IPS-20b (cell line): Measurements from ENCODE around the gene TAS1R3.

Experiments
- H3K27ac ChIP-seq: one replicate; pipeline ENCODE4 v1.5.1; 2013; ENCODE audit warnings: low read length
- H3K27me3 ChIP-seq: 2 replicates; pipeline ENCODE4 v1.6.1; 2013; ENCODE audit warnings: mild to moderate bottlenecking, low read length, inconsistent platforms; ENCODE audit not compliant: insufficient read depth
- H3K36me3 ChIP-seq: 2 replicates; pipeline ENCODE4 v1.6.1; 2013; ENCODE audit warnings: low read depth, mild to moderate bottlenecking, inconsistent platforms, low read length, moderate library complexity; ENCODE audit not compliant: insufficient read depth
- H3K4me1 ChIP-seq: 2 replicates; pipeline ENCODE4 v1.6.1; 2013; ENCODE audit warnings: mild to moderate bottlenecking, control low read depth, inconsistent platforms, low read length, moderate library complexity; ENCODE audit not compliant: insufficient read depth
- H3K4me3 ChIP-seq: 2 replicates; pipeline ENCODE4 v1.5.1; 2013; ENCODE audit warnings: mild to moderate bottlenecking, low read length, inconsistent platforms
- H3K9ac ChIP-seq: 2 replicates; pipeline ENCODE4 v1.6.1; 2013; ENCODE audit warnings: low read depth, mild to moderate bottlenecking, inconsistent platforms, low read length, moderate library complexity
- H3K9me3 ChIP-seq: 2 replicates; pipeline ENCODE4 v1.6.1; 2013; ENCODE audit warnings: mild to moderate bottlenecking, low read depth, low read length, inconsistent platforms; ENCODE audit not compliant: insufficient read depth

Gene TAS1R3

GRCh38 chr1:1332774-1333480 is 1.8 kb downstream of the TAS1R3 start:
- Histone ChIP-seq H3K4me1 (no peaks in the 10 kb centered on the region), H3K36me3 (0 out of 2 replicates have a peak, but pooled peaks cover 5% of the 10 kb centered on the region), H3K27me3 (no peaks in the 10 kb centered on the region), H3K9me3 (no peaks in the 10 kb centered on the region), H3K27ac (no peak overlapping the region), H3K9ac (no peak overlapping the region), H3K4me3 (no peak overlapping the region)

DNA sequence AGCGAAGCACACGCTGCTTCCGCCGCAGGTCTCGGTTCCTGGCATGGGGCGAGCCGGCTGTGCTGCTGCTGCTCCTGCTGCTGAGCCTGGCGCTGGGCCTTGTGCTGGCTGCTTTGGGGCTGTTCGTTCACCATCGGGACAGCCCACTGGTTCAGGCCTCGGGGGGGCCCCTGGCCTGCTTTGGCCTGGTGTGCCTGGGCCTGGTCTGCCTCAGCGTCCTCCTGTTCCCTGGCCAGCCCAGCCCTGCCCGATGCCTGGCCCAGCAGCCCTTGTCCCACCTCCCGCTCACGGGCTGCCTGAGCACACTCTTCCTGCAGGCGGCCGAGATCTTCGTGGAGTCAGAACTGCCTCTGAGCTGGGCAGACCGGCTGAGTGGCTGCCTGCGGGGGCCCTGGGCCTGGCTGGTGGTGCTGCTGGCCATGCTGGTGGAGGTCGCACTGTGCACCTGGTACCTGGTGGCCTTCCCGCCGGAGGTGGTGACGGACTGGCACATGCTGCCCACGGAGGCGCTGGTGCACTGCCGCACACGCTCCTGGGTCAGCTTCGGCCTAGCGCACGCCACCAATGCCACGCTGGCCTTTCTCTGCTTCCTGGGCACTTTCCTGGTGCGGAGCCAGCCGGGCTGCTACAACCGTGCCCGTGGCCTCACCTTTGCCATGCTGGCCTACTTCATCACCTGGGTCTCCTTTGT is 2.6 kb downstream of the TAS1R3 start:
- 0 out of 2 replicates have a peak, but pooled peaks cover 5% of the 10 kb centered on the region for H3K36me3 ChIP-seq
- H3K4me3 ChIP-seq = no peak overlapping the region
- no peaks in the 10 kb centered on the region for H3K9me3 ChIP-seq
- H3K27me3 ChIP-seq = no peaks in the 10 kb centered on the region
- H3K27ac ChIP-seq = no peak overlapping the region
- no peaks in the 10 kb centered on the region for H3K4me1 ChIP-seq
- no peak overlapping the region for H3K9ac ChIP-seq

DNA sequence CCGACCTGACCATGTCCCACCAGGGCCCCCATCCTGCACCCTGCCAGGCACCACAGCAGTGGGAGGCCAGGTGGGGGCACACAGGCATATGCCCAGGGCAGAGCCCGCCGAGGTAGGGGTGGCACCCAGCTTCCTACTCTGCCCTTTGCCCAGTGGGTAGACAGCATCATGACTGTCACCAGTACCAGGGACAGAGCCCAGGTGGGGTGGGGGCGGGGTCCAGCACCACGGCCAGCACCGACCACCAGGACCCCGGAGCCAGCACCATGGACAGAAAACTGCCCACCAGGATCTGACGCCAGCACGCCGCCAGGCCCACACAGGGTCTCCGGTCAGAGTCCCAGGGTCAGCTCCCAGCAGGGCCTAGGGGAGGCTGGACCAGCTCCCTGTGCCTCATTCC is 3.8 kb downstream of the TAS1R3 start:
- no peaks in the 10 kb centered on the region for H3K9me3 ChIP-seq
- H3K4me3 ChIP-seq = no peak overlapping the region
- H3K27ac ChIP-seq = no peak overlapping the region
- H3K4me1 ChIP-seq = no peaks in the 10 kb centered on the region
- no peaks in the 10 kb centered on the region for H3K27me3 ChIP-seq
- no peak overlapping the region for H3K9ac ChIP-seq
- 0 out of 2 replicates have a peak, but pooled peaks cover 5% of the 10 kb centered on the region for H3K36me3 ChIP-seq

GRCh38 chr1:1335283-1335682 is 4.2 kb downstream of the TAS1R3 start:
- no peaks in the 10 kb centered on the region for H3K27me3 ChIP-seq
- H3K4me3 ChIP-seq = no peak overlapping the region
- 0 out of 2 replicates have a peak, but pooled peaks cover 8% of the 10 kb centered on the region for H3K36me3 ChIP-seq
- no peak overlapping the region for H3K27ac ChIP-seq
- H3K9ac ChIP-seq = no peak overlapping the region
- no peaks in the 10 kb centered on the region for H3K4me1 ChIP-seq
- H3K9me3 ChIP-seq = no peaks in the 10 kb centered on the region

GRCh38 chr1:1335792-1336248 is 4.7 kb downstream of the TAS1R3 start:
- H3K27ac ChIP-seq = no peak overlapping the region
- no peak overlapping the region for H3K9ac ChIP-seq
- H3K9me3 ChIP-seq = no peaks in the 10 kb centered on the region
- no peaks in the 10 kb centered on the region for H3K27me3 ChIP-seq
- no peak overlapping the region for H3K4me3 ChIP-seq
- peaks cover 13% of the 10 kb centered on the region for H3K36me3 ChIP-seq
- no peaks in the 10 kb centered on the region for H3K4me1 ChIP-seq

DNA sequence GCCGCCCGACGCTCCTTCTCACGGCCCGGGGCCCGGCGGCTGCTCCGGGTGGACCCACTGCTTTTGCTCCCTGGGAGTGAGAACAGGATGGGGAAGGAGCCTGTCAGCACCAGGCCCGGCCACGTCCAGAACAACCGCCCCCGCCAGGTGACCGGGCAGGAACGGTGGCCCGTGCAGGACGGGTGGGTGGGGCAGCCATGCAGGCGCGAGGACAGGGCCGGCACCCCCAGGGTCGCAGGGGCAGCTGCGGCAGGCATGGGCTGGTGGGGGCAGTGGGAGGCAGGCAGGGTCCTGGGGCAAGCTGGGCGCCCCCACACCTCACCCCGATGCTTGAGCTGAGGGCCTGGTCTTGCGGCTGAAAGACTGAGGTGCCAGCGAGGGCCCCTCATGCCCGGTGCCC is 5.4 kb downstream of the TAS1R3 start:
- H3K9ac ChIP-seq = no peak overlapping the region
- H3K36me3 ChIP-seq = peaks cover 19% of the 10 kb centered on the region
- H3K9me3 ChIP-seq = no peaks in the 10 kb centered on the region
- no peak overlapping the region for H3K4me3 ChIP-seq
- H3K4me1 ChIP-seq = no peaks in the 10 kb centered on the region
- H3K27ac ChIP-seq = no peak overlapping the region
- H3K27me3 ChIP-seq = no peaks in the 10 kb centered on the region

DNA sequence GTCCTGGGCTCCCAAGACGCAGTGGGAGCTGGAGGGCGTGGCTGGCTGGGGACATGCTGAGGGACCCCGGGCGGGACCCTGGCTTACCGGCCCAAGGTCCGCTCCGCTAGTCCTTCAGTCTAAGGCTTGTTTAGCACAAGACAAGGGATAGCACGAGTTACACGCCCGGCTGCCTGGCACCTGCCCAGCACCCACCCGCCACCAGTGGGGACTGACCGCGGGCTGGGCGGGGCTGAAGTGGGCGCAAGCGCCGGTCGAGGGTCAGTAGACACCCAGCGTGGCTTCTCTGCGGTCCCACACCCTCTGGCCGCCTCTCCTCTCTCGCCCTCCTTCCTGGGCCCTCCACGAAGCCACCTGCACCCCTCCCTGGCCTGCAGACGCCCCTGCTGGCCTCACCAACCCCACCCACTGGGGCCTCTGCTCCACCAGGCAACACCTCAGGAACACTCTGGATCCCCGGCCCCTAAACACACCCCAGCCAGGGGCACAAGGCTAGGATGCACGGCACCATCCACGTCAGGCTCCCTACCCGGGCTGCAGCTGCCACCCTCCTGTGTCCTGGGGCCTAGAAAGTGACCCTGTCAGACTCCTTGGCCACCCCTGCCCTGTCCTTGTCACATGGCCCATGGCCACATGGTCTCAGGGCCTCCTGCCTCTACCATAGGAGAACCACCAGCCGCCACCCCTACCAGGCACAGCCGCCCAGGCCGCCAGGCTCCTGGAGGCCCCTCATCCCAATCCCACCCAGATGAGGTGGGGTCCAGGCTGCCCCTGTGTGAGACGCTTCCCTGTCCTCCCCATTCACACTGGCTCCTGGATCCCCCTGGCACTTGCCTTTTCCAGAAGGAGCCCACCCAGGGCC is 6.1 kb downstream of the TAS1R3 start:
- H3K27ac ChIP-seq = no peak overlapping the region

GRCh38 chr1:1337793-1338147 is 6.7 kb downstream of the TAS1R3 start:
- H3K4me3 ChIP-seq = no peak overlapping the region
- no peak overlapping the region for H3K27ac ChIP-seq
- no peak overlapping the region for H3K9ac ChIP-seq
- H3K4me1 ChIP-seq = no peaks in the 10 kb centered on the region
- no peaks in the 10 kb centered on the region for H3K27me3 ChIP-seq
- peaks cover 20% of the 10 kb centered on the region for H3K36me3 ChIP-seq
- H3K9me3 ChIP-seq = no peaks in the 10 kb centered on the region

More for the DNA sequence above, 6.1 kb downstream of the TAS1R3 start:
- H3K4me3 ChIP-seq = no peak overlapping the region
- no peak overlapping the region for H3K9ac ChIP-seq
- H3K36me3 ChIP-seq = peaks cover 20% of the 10 kb centered on the region
- no peaks in the 10 kb centered on the region for H3K27me3 ChIP-seq
- H3K9me3 ChIP-seq = no peaks in the 10 kb centered on the region
- no peaks in the 10 kb centered on the region for H3K4me1 ChIP-seq

DNA sequence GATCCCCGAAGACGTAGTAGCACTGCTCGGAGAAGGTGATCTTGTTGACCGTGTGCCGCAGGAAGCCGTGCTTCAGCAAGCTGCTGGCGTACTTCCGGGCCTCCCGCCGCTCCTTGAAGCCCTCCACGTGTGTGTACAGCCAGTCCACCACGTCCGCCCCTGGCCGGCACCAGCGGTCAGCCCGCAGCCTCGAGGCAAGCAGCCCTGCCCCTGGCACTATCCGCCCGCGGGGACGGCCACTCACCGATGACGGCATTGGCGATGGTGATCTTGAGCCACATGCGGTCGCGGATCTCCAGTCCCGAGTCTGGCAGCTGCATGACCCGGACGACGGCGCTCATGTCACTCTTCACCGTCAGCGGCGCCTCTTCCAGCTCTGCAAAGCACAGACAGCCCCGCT is 7.2 kb downstream of the TAS1R3 start:
- H3K4me1 ChIP-seq = no peaks in the 10 kb centered on the region
- H3K9me3 ChIP-seq = no peaks in the 10 kb centered on the region
- H3K36me3 ChIP-seq = peaks cover 20% of the 10 kb centered on the region
- no peaks in the 10 kb centered on the region for H3K27me3 ChIP-seq
- H3K9ac ChIP-seq = no peak overlapping the region
- no peak overlapping the region for H3K27ac ChIP-seq
- no peak overlapping the region for H3K4me3 ChIP-seq

DNA sequence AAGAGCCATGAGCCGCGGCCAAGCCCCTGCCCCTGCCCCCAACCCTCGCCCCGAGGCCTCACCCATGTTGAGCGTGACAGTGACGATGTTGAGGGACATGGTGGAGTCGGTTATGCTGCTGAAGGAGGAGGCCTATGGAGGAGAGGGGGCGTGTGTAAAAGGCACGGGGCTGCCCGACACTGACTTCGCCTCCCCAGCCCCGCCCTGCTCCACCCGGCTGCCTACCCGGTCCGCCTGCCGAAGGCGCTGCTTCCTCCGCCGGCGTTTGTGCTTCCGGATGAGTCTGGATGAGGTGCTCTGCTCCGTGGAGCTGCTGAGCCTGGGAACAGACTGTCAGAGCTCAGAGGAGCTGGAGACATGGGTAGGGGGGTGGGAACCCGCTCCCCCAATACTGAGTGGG is 9.1 kb downstream of the TAS1R3 start:
- Histone ChIP-seq H3K9ac (no peak overlapping the region), H3K27ac (no peak overlapping the region), H3K9me3 (no peaks in the 10 kb centered on the region), H3K4me1 (no peaks in the 10 kb centered on the region), H3K36me3 (peaks cover 20% of the 10 kb centered on the region), H3K4me3 (no peak overlapping the region), H3K27me3 (no peaks in the 10 kb centered on the region)

DNA sequence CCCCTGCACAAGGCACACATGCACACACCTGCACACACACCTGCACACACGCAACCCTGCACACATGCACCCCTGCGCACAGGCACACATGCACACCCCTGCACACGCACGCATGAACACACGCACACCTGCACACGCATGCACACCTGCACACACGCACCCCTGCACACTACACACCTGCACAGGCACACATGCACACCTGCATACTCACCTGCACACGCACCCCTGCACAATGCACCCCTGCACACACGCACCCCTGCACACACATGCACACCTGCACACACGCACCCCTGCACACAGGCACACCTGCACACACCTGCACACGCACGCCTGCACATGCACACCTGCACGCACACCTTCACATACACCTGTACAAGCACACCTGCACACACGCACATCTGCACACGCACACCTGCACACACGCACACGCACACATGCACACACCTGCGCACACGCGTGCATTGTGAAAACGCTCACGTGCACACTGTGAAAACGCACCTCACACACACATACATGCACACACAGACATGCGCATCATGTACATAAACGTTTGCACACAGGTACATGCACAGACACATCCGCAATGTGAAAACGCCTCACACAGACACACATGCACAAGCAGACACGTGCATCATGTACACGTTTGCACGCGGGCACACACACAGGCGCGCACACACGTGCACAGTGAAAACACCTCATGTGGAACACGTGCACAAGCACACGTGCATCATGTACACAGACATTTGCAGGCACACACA is 9.9 kb downstream of the TAS1R3 start:
- peaks cover 20% of the 10 kb centered on the region for H3K36me3 ChIP-seq
- H3K4me1 ChIP-seq = no peaks in the 10 kb centered on the region
- no peaks in the 10 kb centered on the region for H3K9me3 ChIP-seq
- no peak overlapping the region for H3K27ac ChIP-seq
- no peaks in the 10 kb centered on the region for H3K27me3 ChIP-seq
- H3K9ac ChIP-seq = no peak overlapping the region
- H3K4me3 ChIP-seq = no peak overlapping the region
